Neural cell (in vitro differentiated cells): Measurements from ENCODE around the gene TNPO2.

ENCODE experiments used
- EP300 ChIP-seq: fragments of 450-650 bp; conservative IDR thresholded peaks from 2 replicates; pipeline ENCODE4 v1.6.1; 2014; ENCODE audit warnings: antibody characterized with exemption, mild to moderate bottlenecking, moderate library complexity; ENCODE audit not compliant: poor library complexity, severe bottlenecking
- EZH2 ChIP-seq: fragments of 200-600, 300-800 bp; shearing (Covaris generic), sonication (generic); IDR thresholded peaks from 2 replicates; pipeline ENCODE4 v1.6.1; 2014; ENCODE audit warnings: antibody characterized with exemption, low read length, borderline replicate concordance, mild to moderate bottlenecking; ENCODE audit not compliant: insufficient read depth, poor library complexity, severe bottlenecking
- MXI1 ChIP-seq: fragments of 450-650 bp; conservative IDR thresholded peaks from 2 replicates; pipeline ENCODE4 v1.6.1; 2014; ENCODE audit warnings: antibody characterized with exemption, mild to moderate bottlenecking; ENCODE audit not compliant: poor library complexity, severe bottlenecking
- POLR2AphosphoS5 ChIP-seq: IDR thresholded peaks from 2 replicates; pipeline ENCODE4 v1.6.1; 2012
- REST ChIP-seq: IDR thresholded peaks from 2 replicates; pipeline ENCODE4 v1.6.1; 2012; ENCODE audit warnings: borderline replicate concordance
- SMC3 ChIP-seq: fragments of 450-650 bp; conservative IDR thresholded peaks from 2 replicates; pipeline ENCODE4 v1.6.1; 2014; ENCODE audit warnings: antibody characterized with exemption, mild to moderate bottlenecking, moderate library complexity; ENCODE audit not compliant: poor library complexity
- TAF1 ChIP-seq: IDR thresholded peaks from 2 replicates; pipeline ENCODE4 v1.6.1; 2012; ENCODE audit warnings: low read depth
- TF ChIP-seq, protein P1 (sequence below): fragments of 450-650 bp; IDR thresholded peaks from 2 replicates; pipeline ENCODE4 v1.5.1; 2014; ENCODE audit warnings: antibody characterized with exemption, mild to moderate bottlenecking, moderate library complexity; ENCODE audit not compliant: poor library complexity, severe bottlenecking

GRCh38 chr19:12767666-12768065, 43.9 kb upstream of the TNPO2 start:
- TF ChIP-seq, protein P1, sequence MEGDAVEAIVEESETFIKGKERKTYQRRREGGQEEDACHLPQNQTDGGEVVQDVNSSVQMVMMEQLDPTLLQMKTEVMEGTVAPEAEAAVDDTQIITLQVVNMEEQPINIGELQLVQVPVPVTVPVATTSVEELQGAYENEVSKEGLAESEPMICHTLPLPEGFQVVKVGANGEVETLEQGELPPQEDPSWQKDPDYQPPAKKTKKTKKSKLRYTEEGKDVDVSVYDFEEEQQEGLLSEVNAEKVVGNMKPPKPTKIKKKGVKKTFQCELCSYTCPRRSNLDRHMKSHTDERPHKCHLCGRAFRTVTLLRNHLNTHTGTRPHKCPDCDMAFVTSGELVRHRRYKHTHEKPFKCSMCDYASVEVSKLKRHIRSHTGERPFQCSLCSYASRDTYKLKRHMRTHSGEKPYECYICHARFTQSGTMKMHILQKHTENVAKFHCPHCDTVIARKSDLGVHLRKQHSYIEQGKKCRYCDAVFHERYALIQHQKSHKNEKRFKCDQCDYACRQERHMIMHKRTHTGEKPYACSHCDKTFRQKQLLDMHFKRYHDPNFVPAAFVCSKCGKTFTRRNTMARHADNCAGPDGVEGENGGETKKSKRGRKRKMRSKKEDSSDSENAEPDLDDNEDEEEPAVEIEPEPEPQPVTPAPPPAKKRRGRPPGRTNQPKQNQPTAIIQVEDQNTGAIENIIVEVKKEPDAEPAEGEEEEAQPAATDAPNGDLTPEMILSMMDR = no peak
- no peak for TF ChIP-seq EZH2
- TF ChIP-seq SMC3 = no peak
- no peak for TF ChIP-seq TAF1
- TF ChIP-seq POLR2AphosphoS5 = no peak
- no peak for TF ChIP-seq EP300
- TF ChIP-seq MXI1 = no peak
- TF ChIP-seq REST = no peak
